Uterus (tissue), 2 donors: ENCODE results near the gene PARP15.
"Not testable (repeated sequence)": the region's sequence is repeated elsewhere in the genome, so short reads cannot be mapped to it uniquely, and the experiment has no call there.

ENCODE experiments used
- POLR2A ChIP-seq, 2 donors: fragments of 450-650 bp; IDR thresholded peaks; one replicate each; pipeline ENCODE4 v1.6.1; 2016; ENCODE audit warnings: antibody characterized with exemption in 2 of 2, mild to moderate bottlenecking in 1 of 2, moderate library complexity in 1 of 2
- TF ChIP-seq, protein P1 (sequence below), 4 experiments: fragments of 200-600 bp in 2 of 4; fragments of 450-650 bp in 2 of 4; sonication (generic) in 2 of 4; IDR thresholded peaks; one replicate each; pipeline ENCODE4 v1.5.1; 2016 to 2019; ENCODE audit warnings: antibody characterized with exemption in 4 of 4, mild to moderate bottlenecking in 2 of 4, moderate library complexity in 1 of 4

DNA sequence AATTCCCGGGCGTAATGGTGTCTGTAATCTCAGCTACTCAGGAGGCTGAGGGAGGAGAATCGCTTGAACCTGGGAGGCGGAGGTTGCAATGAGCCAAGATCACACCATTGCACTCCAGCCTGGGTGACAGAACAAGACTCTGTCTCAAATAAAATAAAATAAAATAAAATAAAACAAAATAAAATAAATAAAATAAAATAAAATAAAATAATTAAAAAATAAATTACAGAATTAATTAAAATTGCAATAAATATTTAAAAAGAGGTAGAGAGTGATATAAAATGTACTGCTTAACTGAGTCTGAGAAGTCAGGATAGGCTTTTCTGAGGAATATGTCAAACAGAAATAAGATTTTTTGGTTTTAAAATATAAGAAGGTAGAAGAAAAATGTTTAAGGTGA, 80.9 kb downstream of the PARP15 start:
- TF ChIP-seq, protein P1, sequence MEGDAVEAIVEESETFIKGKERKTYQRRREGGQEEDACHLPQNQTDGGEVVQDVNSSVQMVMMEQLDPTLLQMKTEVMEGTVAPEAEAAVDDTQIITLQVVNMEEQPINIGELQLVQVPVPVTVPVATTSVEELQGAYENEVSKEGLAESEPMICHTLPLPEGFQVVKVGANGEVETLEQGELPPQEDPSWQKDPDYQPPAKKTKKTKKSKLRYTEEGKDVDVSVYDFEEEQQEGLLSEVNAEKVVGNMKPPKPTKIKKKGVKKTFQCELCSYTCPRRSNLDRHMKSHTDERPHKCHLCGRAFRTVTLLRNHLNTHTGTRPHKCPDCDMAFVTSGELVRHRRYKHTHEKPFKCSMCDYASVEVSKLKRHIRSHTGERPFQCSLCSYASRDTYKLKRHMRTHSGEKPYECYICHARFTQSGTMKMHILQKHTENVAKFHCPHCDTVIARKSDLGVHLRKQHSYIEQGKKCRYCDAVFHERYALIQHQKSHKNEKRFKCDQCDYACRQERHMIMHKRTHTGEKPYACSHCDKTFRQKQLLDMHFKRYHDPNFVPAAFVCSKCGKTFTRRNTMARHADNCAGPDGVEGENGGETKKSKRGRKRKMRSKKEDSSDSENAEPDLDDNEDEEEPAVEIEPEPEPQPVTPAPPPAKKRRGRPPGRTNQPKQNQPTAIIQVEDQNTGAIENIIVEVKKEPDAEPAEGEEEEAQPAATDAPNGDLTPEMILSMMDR (IDR thresholded peaks at IDR 0.05), result not testable (repeated sequence)
- TF ChIP-seq POLR2A (IDR thresholded peaks at IDR 0.05), result not testable (repeated sequence)
